NB4 (cell line): ENCODE data around the gene CCBE1.

ENCODE experiments used
- CTCF ChIP-seq: IDR thresholded peaks from one replicate; pipeline ENCODE4 v1.5.1; 2012; ENCODE audit warnings: low read depth, low read length
- MAX ChIP-seq: IDR thresholded peaks from 2 replicates; pipeline ENCODE4 v1.6.1; 2011; ENCODE audit warnings: low read depth, low read length
- MYC ChIP-seq: IDR thresholded peaks from 2 replicates; pipeline ENCODE4 v1.6.1; 2011; ENCODE audit warnings: low read depth, low read length
- POLR2A ChIP-seq: IDR thresholded peaks from 2 replicates; pipeline ENCODE4 v1.6.1; 2011; ENCODE audit warnings: mild to moderate bottlenecking; ENCODE audit not compliant: insufficient read length; ENCODE audit errors: extremely low read depth

GRCh38 chr18:59500765-59501164, 196.5 kb downstream of the CCBE1 start:
- TF ChIP-seq MAX (no peak), CTCF (no peak), POLR2A (no peak), MYC (no peak)
